HepG2 (cell line): ENCODE results near the gene CITED2. TPM values are rescaled to one million over a fixed set of nuclear protein-coding genes. Genes with fewer than 3 reads are reported as not detected.

Source experiments
- ADNP ChIP-seq: sonication (generic); formaldehyde crosslinking; IDR thresholded peaks from 2 replicates; pipeline ENCODE4 v1.4.0; 2020; ENCODE audit warnings: missing genetic modification reagents
- AGO1 ChIP-seq: fragments of 200-400 bp; formaldehyde crosslinking; IDR thresholded peaks from 2 replicates; pipeline ENCODE4 v1.6.1; 2017; ENCODE audit warnings: mild to moderate bottlenecking, low read depth, low read length, moderate library complexity; ENCODE audit not compliant: poor library complexity, severe bottlenecking
- ASH2L ChIP-seq: fragments of 300-600, 200-600 bp; sonication (generic); IDR thresholded peaks from 2 replicates; pipeline ENCODE4 v1.7.0; 2017; ENCODE audit warnings: low read depth, mild to moderate bottlenecking, moderate library complexity, mixed read lengths, low read length; ENCODE audit not compliant: insufficient read length
- FOXC1 ChIP-seq: sonication (generic); formaldehyde crosslinking; IDR thresholded peaks from 2 replicates; pipeline ENCODE4 v1.8.0; 2022; ENCODE audit warnings: mild to moderate bottlenecking, missing genetic modification reagents, borderline replicate concordance
- HOXA5 ChIP-seq: sonication (generic); formaldehyde crosslinking; IDR thresholded peaks from 2 replicates; pipeline ENCODE4 v1.4.0; 2020; ENCODE audit warnings: missing genetic modification reagents
- IRF9 ChIP-seq: sonication (generic); formaldehyde crosslinking; IDR thresholded peaks from 2 replicates; pipeline ENCODE4 v1.8.0; 2022; ENCODE audit warnings: missing genetic modification reagents, mild to moderate bottlenecking, borderline replicate concordance
- MLX ChIP-seq: IDR thresholded peaks from 2 replicates; pipeline ENCODE4 v1.6.1; 2016
- NFKB2 ChIP-seq: sonication (generic); formaldehyde crosslinking; IDR thresholded peaks from 2 replicates; pipeline ENCODE4 v1.4.0; 2020; ENCODE audit warnings: missing genetic modification reagents, borderline replicate concordance
- SAP130 ChIP-seq: IDR thresholded peaks from 2 replicates; pipeline ENCODE4 v1.6.1; 2016; ENCODE audit warnings: low read depth
- SIN3B ChIP-seq: fragments of 150-350 bp; IDR thresholded peaks from 2 replicates; pipeline ENCODE4 v1.6.1; 2014; ENCODE audit warnings: low read length
- U2AF2 ChIP-seq: fragments of 200-400 bp; formaldehyde crosslinking; IDR thresholded peaks from 2 replicates; pipeline ENCODE4 v1.6.1; 2017; ENCODE audit warnings: low read depth, mild to moderate bottlenecking, low read length
- XBP1 ChIP-seq: sonication (generic); formaldehyde crosslinking; IDR thresholded peaks from 2 replicates; pipeline ENCODE4 v1.5.0; 2020; ENCODE audit warnings: missing genetic modification reagents
- ZBTB8A ChIP-seq: sonication (generic); formaldehyde crosslinking; IDR thresholded peaks from 2 replicates; pipeline ENCODE4 v1.4.0; 2020; ENCODE audit warnings: mild to moderate bottlenecking, low read depth, missing genetic modification reagents, borderline replicate concordance
- ZNF383 ChIP-seq: sonication (generic); formaldehyde crosslinking; IDR thresholded peaks from 2 replicates; pipeline ENCODE4 v1.4.0; 2020; ENCODE audit warnings: missing genetic modification reagents, mild to moderate bottlenecking, borderline replicate concordance
- ZNF549 ChIP-seq: sonication (generic); formaldehyde crosslinking; IDR thresholded peaks from 2 replicates; pipeline ENCODE4 v1.5.0; 2020; ENCODE audit warnings: missing genetic modification reagents
- ZNF564 ChIP-seq: sonication (generic); formaldehyde crosslinking; IDR thresholded peaks from 2 replicates; pipeline ENCODE4 v1.8.1; 2023; ENCODE audit warnings: mild to moderate bottlenecking, missing genetic modification reagents
- ZNF709 ChIP-seq: sonication (generic); formaldehyde crosslinking; IDR thresholded peaks from 2 replicates; pipeline ENCODE4 v1.5.0; 2020; ENCODE audit warnings: mild to moderate bottlenecking, missing genetic modification reagents
- ZNF737 ChIP-seq: sonication (generic); formaldehyde crosslinking; IDR thresholded peaks from 2 replicates; pipeline ENCODE4 v1.5.0; 2020; ENCODE audit warnings: missing genetic modification reagents, mild to moderate bottlenecking, borderline replicate concordance
- ZNF782 ChIP-seq: sonication (generic); formaldehyde crosslinking; IDR thresholded peaks from 2 replicates; pipeline ENCODE4 v1.4.0; 2020; ENCODE audit warnings: missing genetic modification reagents, mild to moderate bottlenecking, borderline replicate concordance
- polyA plus RNA-seq, 8 experiments: library from polyadenylated mRNA; depleted of rRNA in 3 of 8; stranded (reverse) in 7 of 8; unstranded in 1 of 8; fragments of >200 nt; fragmentation: Illumina TruSeq in 4 of 8; extraction: Trizol in 4 of 8; gene quantifications; 2 replicates each; pipeline versions ENCODE4 v1.2.1 to v1.2.3, GENCODE V29; 2011 to 2016; ENCODE audit warnings: low read depth in 4 of 8, missing spikeins in 1 of 8, mixed read lengths in 1 of 8; ENCODE audit not compliant: insufficient read depth in 1 of 8
- total RNA-seq, 5 experiments: library from RNA; depleted of rRNA; stranded (reverse); fragments of >200 nt; fragmentation: Illumina TruSeq; extraction: Trizol; gene quantifications; 2 replicates each; pipeline ENCODE4 v1.2.3, GENCODE V29; 2016; ENCODE audit warnings: low read depth in 1 of 5
- TF ChIP-seq, protein P1 (sequence below): sonication (generic); formaldehyde crosslinking; IDR thresholded peaks from 2 replicates; pipeline ENCODE4 v1.8.0; 2023; ENCODE audit warnings: mild to moderate bottlenecking, missing genetic modification reagents
- TF ChIP-seq, protein P2 (sequence below): sonication (generic); formaldehyde crosslinking; IDR thresholded peaks from 2 replicates; pipeline ENCODE4 v1.4.0; 2020; ENCODE audit warnings: missing genetic modification reagents

The CITED2 gene
- total and polyA plus RNA-seq, 2 of the 13 experiments (the other 11 are each of a cell fraction or from before 2014, with no cell fraction given): 17.6 to 57.2 TPM

DNA sequence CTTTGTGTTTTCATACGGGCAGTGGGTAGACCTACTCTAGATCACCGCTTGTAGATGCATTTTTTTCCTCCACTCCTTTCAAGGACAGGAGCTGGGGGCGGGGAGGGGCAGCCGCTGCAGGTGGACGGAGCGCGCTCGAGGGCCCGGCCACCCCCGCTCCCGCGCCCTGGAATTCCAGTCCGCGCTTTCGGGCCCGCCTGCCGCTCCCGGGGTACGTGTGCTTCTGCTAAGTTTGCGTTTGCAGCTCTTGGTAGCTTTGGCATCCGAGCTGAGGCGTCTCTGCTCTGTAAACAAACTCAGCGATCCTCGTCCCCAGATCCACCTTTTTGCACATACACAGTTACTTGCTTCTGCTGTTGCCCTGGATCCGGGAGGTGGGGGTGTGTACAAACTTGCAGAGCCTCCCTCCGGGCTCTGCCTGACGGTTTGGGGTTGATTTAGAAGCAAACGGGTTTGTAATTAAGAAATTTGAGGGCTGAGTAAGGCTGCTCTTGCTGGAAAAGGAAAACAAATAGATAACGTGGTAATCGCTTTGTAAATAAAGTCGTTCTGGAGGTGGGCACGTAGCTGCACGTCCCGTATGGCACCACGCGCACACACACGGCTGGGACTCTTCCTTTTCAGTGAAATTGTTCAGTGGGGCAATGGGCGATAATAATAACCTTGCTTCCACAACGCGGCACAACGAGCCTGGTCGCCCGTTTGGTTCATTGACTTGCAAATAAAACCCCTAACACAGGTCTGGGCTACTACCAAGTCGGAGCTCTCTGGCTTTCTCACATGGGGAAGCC lies 973 bp upstream of the CITED2 start (continued):
- TF ChIP-seq, protein P1, sequence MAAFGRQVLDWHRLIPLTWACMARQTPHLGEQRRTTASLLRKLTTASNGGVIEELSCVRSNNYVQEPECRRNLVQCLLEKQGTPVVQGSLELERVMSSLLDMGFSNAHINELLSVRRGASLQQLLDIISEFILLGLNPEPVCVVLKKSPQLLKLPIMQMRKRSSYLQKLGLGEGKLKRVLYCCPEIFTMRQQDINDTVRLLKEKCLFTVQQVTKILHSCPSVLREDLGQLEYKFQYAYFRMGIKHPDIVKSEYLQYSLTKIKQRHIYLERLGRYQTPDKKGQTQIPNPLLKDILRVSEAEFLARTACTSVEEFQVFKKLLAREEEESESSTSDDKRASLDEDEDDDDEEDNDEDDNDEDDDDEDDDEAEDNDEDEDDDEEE (CRISPR knock-in tag): no peak
- TF ChIP-seq ZNF383 (CRISPR knock-in tag): 0 out of 2 replicates have a peak, but pooled peaks have one; percentile 60
- TF ChIP-seq NFKB2: peak; percentile 54; the same call in 1 of the 2 replicates
- TF ChIP-seq ZNF709 (CRISPR knock-in tag): no peak; the same call in 1 of the 2 replicates
- TF ChIP-seq ADNP (CRISPR knock-in tag): no peak
- no peak for TF ChIP-seq XBP1
- peak; percentile 68 for TF ChIP-seq ASH2L
- no peak; the same call in 1 of the 2 replicates for TF ChIP-seq ZNF549 (CRISPR knock-in tag)
- TF ChIP-seq MLX (CRISPR knock-in tag): peak; percentile 46; the same call in 1 of the 2 replicates
- TF ChIP-seq, protein P2, sequence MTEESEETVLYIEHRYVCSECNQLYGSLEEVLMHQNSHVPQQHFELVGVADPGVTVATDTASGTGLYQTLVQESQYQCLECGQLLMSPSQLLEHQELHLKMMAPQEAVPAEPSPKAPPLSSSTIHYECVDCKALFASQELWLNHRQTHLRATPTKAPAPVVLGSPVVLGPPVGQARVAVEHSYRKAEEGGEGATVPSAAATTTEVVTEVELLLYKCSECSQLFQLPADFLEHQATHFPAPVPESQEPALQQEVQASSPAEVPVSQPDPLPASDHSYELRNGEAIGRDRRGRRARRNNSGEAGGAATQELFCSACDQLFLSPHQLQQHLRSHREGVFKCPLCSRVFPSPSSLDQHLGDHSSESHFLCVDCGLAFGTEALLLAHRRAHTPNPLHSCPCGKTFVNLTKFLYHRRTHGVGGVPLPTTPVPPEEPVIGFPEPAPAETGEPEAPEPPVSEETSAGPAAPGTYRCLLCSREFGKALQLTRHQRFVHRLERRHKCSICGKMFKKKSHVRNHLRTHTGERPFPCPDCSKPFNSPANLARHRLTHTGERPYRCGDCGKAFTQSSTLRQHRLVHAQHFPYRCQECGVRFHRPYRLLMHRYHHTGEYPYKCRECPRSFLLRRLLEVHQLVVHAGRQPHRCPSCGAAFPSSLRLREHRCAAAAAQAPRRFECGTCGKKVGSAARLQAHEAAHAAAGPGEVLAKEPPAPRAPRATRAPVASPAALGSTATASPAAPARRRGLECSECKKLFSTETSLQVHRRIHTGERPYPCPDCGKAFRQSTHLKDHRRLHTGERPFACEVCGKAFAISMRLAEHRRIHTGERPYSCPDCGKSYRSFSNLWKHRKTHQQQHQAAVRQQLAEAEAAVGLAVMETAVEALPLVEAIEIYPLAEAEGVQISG (CRISPR knock-in tag): peak; percentile 78; the same call in 1 of the 2 replicates
- TF ChIP-seq ZBTB8A: no peak; the same call in 1 of the 2 replicates
- peak; percentile 40; the same call in 1 of the 2 replicates for TF ChIP-seq IRF9
- TF ChIP-seq AGO1: no peak
- 0 out of 2 replicates have a peak, but pooled peaks have one; percentile 19 for TF ChIP-seq U2AF2
- peak; percentile 92 for TF ChIP-seq ZNF782 (CRISPR knock-in tag)
- TF ChIP-seq ZNF564: peak; percentile 91
- TF ChIP-seq FOXC1: peak; percentile 74; the same call in 1 of the 2 replicates
- TF ChIP-seq SAP130: peak; percentile 87
- peak; percentile 63 for TF ChIP-seq HOXA5 (CRISPR knock-in tag)
- no peak for TF ChIP-seq SIN3B
- TF ChIP-seq ZNF737 (CRISPR knock-in tag): peak; percentile 75; the same call in 1 of the 2 replicates
